Activated gamma-delta T cell (primary cell): ENCODE results near the gene DELE1.
"Not testable (repeated sequence)": the region's sequence is repeated elsewhere in the genome, so short reads cannot be mapped to it uniquely, and the experiment has no call there.

Source experiments
- DNase-seq: peaks from one replicate; lab custom pipeline; 2025; lab: John Stamatoyannopoulos, UW

The DELE1 gene

GRCh38 chr5:141922827-141923447 lies 734 bp upstream of the DELE1 start:
- DNase-seq: not testable (repeated sequence)

- no peak for DNase-seq
Observed at GRCh38 chr5:141926434-141926833, 2.8 kb downstream of the DELE1 start.

- no peak for DNase-seq
Observed at GRCh38 chr5:141928051-141928450, 4.4 kb downstream of the DELE1 start.

- DNase-seq: no peak
Observed at GRCh38 chr5:141929398-141930058, 5.9 kb downstream of the DELE1 start.

- DNase-seq: no peak
Observed at GRCh38 chr5:141931694-141932093, 8.0 kb downstream of the DELE1 start.

- DNase-seq: no peak
Observed at GRCh38 chr5:141933151-141933550, 9.5 kb downstream of the DELE1 start.

- DNase-seq: no peak
Observed at GRCh38 chr5:141934099-141934844, 10.6 kb downstream of the DELE1 start.

- DNase-seq: no peak
Observed at GRCh38 chr5:141935538-141935937, 11.9 kb downstream of the DELE1 start.

- DNase-seq: no peak
Observed at GRCh38 chr5:141940695-141941271, 17.1 kb downstream of the DELE1 start.

GRCh38 chr5:141941307-141941706 lies 17.6 kb downstream of the DELE1 start:
- DNase-seq: no peak

- no peak for DNase-seq
Observed at GRCh38 chr5:141941779-141942178, 18.1 kb downstream of the DELE1 start.

GRCh38 chr5:141942185-141942857 lies 18.6 kb downstream of the DELE1 start:
- DNase-seq: no peak

GRCh38 chr5:141944076-141944475 lies 20.4 kb downstream of the DELE1 start:
- DNase-seq: no peak

GRCh38 chr5:141945511-141946051 lies 21.9 kb downstream of the DELE1 start:
- DNase-seq: no peak

- no peak for DNase-seq
Observed at GRCh38 chr5:141947316-141947715, 23.6 kb downstream of the DELE1 start.

- no peak for DNase-seq
Observed at GRCh38 chr5:141948812-141949211, 25.1 kb downstream of the DELE1 start.

GRCh38 chr5:141949511-141949910 lies 25.8 kb downstream of the DELE1 start:
- no peak for DNase-seq

GRCh38 chr5:141950207-141951005 lies 26.7 kb downstream of the DELE1 start:
- DNase-seq: no peak

- DNase-seq: no peak
Observed at GRCh38 chr5:141951332-141951781, 27.7 kb downstream of the DELE1 start.

GRCh38 chr5:141952020-141952419 lies 28.3 kb downstream of the DELE1 start:
- no peak for DNase-seq

GRCh38 chr5:141954194-141954593 lies 30.5 kb downstream of the DELE1 start:
- DNase-seq: no peak
